ENCODE measurements around the gene PNLIP.

DNA sequence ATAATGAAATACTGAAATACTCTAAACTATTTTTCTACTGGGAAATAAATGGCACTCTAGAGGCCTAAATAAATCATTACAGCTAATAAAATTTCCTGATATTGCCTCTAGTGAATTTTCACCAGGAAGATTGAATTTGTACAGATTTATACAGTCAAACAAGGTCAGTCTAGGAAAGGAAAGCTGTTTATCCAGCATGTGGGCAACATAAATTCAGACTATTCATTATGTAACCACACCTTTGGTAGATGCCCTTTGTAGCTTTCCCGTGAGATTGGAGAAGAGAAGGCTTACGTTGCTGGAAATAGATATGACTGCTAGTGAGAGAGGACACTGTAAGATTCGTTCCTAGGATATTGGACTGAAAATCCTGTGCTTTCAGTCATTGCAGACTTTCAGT, 35.2 kb upstream of the PNLIP start:
- TF ChIP-seq, protein P1, sequence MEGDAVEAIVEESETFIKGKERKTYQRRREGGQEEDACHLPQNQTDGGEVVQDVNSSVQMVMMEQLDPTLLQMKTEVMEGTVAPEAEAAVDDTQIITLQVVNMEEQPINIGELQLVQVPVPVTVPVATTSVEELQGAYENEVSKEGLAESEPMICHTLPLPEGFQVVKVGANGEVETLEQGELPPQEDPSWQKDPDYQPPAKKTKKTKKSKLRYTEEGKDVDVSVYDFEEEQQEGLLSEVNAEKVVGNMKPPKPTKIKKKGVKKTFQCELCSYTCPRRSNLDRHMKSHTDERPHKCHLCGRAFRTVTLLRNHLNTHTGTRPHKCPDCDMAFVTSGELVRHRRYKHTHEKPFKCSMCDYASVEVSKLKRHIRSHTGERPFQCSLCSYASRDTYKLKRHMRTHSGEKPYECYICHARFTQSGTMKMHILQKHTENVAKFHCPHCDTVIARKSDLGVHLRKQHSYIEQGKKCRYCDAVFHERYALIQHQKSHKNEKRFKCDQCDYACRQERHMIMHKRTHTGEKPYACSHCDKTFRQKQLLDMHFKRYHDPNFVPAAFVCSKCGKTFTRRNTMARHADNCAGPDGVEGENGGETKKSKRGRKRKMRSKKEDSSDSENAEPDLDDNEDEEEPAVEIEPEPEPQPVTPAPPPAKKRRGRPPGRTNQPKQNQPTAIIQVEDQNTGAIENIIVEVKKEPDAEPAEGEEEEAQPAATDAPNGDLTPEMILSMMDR (conservative IDR thresholded peaks at IDR 0.05; ENCODE audit: low read length) = no peak
- no peak for TF ChIP-seq EZH2phosphoT487 (IDR thresholded peaks at IDR 0.05; ENCODE audit: borderline replicate concordance)

Measured in Loucy (cell line).